ENCODE results near the gene COMMD2. TPM values are rescaled to one million over a fixed set of nuclear protein-coding genes. Genes with fewer than 3 reads are reported as not detected.

COMMD2 gene
- total RNA-seq, 2 experiments from 2014 or later: 27.2 to 48.9 TPM

GRCh38 chr3:149792452-149793270, 40.4 kb upstream of the COMMD2 start, which contains the start of gene ANKUB1:
TSS of gene ANKUB1 (minus strand) at chr3:149792554. CDS start at chr3:149792366, 188 bp downstream.
- Histone ChIP-seq H3K4me2 (ENCODE audit: low read length) (no peak within 1 kb of the TSS), H3K4me1 (ENCODE audit: insufficient read depth, low read length, poor library complexity, severe bottlenecking) (no peaks in the 10 kb centered on the region), H3K27ac (ENCODE audit: low read depth, low read length, poor library complexity, severe bottlenecking) (no peak within 1 kb of the TSS), H3K36me3 (ENCODE audit: insufficient read depth, low read length) (no peaks in the 10 kb centered on the region), H3K9me2 (ENCODE audit: insufficient read depth, low read length) (no peaks in the 10 kb centered on the region), H3K79me2 (ENCODE audit: insufficient read depth, low read depth, low read length) (no peaks in the 10 kb centered on the region), H4K20me1 (ENCODE audit: insufficient read depth, low read length) (no peaks in the 10 kb centered on the region), H2AFZ (ENCODE audit: low read length) (no peak within 1 kb of the TSS), H3K4me3 (ENCODE audit: low read depth, low read length, poor library complexity, severe bottlenecking) (no peak within 1 kb of the TSS), H3K9me3 (ENCODE audit: low read length) (no peaks in the 10 kb centered on the region)
- CTCF ChIA-PET (ENCODE audit: unreplicated experiment): no interaction called here
- POLR2A ChIA-PET: interaction anchor here (0.8 kb wide), 1 partner anchor 9 kb away, joined by 3 read pairs; no protein-coding TSS in a partner anchor
- no TSS peak for BruUV-seq (replicated peaks)
- TF ChIP-seq EZH2phosphoT487 (IDR thresholded peaks at IDR 0.05; ENCODE audit: borderline replicate concordance, low read depth, low read length) (no peak), CTCF (conservative IDR thresholded peaks at IDR 0.05; ENCODE audit: low read length) (no peak)
- DNase-seq (ENCODE audit: low spot score): no peak
- intact Hi-C loops (cut with micrococcal nuclease; ENCODE audit: unreplicated experiment): no loop called here

GRCh38 chr3:149790698-149791097, 38.4 kb upstream of the COMMD2 start:
- H3K4me1 ChIP-seq (ENCODE audit: insufficient read depth, low read length, poor library complexity, severe bottlenecking): no peaks in the 10 kb centered on the region
- no peaks in the 10 kb centered on the region for H3K9me3 ChIP-seq (ENCODE audit: low read length)
- no peaks in the 10 kb centered on the region for H3K79me2 ChIP-seq (ENCODE audit: insufficient read depth, low read depth, low read length)
- no peak overlapping the region for H3K27ac ChIP-seq (ENCODE audit: low read depth, low read length, poor library complexity, severe bottlenecking)
- H2AFZ ChIP-seq (ENCODE audit: low read length): no peak overlapping the region
- H3K36me3 ChIP-seq (ENCODE audit: insufficient read depth, low read length): no peaks in the 10 kb centered on the region
- POLR2A ChIA-PET: no interaction called here
- H3K4me2 ChIP-seq (ENCODE audit: low read length): no peak overlapping the region
- DNase-seq (ENCODE audit: low spot score): no peak
- TF ChIP-seq EZH2phosphoT487 (IDR thresholded peaks at IDR 0.05; ENCODE audit: borderline replicate concordance, low read depth, low read length) (no peak), CTCF (conservative IDR thresholded peaks at IDR 0.05; ENCODE audit: low read length) (no peak)
- no peak overlapping the region for H3K4me3 ChIP-seq (ENCODE audit: low read depth, low read length, poor library complexity, severe bottlenecking)
- no peaks in the 10 kb centered on the region for H4K20me1 ChIP-seq (ENCODE audit: insufficient read depth, low read length)
- BruUV-seq (replicated peaks): no TSS peak
- CTCF ChIA-PET (ENCODE audit: unreplicated experiment): no interaction called here
- H3K9me2 ChIP-seq (ENCODE audit: insufficient read depth, low read length): no peaks in the 10 kb centered on the region
- intact Hi-C loops (cut with micrococcal nuclease; ENCODE audit: unreplicated experiment): no loop called here

GRCh38 chr3:149790268-149790667, 38.0 kb upstream of the COMMD2 start:
- Histone ChIP-seq H4K20me1 (ENCODE audit: insufficient read depth, low read length) (no peaks in the 10 kb centered on the region), H3K9me2 (ENCODE audit: insufficient read depth, low read length) (no peaks in the 10 kb centered on the region), H3K4me3 (ENCODE audit: low read depth, low read length, poor library complexity, severe bottlenecking) (no peak overlapping the region), H2AFZ (ENCODE audit: low read length) (no peak overlapping the region), H3K36me3 (ENCODE audit: insufficient read depth, low read length) (no peaks in the 10 kb centered on the region), H3K4me2 (ENCODE audit: low read length) (no peak overlapping the region), H3K27ac (ENCODE audit: low read depth, low read length, poor library complexity, severe bottlenecking) (no peak overlapping the region), H3K4me1 (ENCODE audit: insufficient read depth, low read length, poor library complexity, severe bottlenecking) (no peaks in the 10 kb centered on the region), H3K79me2 (ENCODE audit: insufficient read depth, low read depth, low read length) (no peaks in the 10 kb centered on the region), H3K9me3 (ENCODE audit: low read length) (no peaks in the 10 kb centered on the region)
- BruUV-seq (replicated peaks): no TSS peak
- intact Hi-C loops (cut with micrococcal nuclease; ENCODE audit: unreplicated experiment): no loop called here
- no peak for DNase-seq (ENCODE audit: low spot score)
- POLR2A ChIA-PET: no interaction called here
- CTCF ChIA-PET (ENCODE audit: unreplicated experiment): no interaction called here
- TF ChIP-seq EZH2phosphoT487 (IDR thresholded peaks at IDR 0.05; ENCODE audit: borderline replicate concordance, low read depth, low read length): no peak
- no peak for TF ChIP-seq CTCF (conservative IDR thresholded peaks at IDR 0.05; ENCODE audit: low read length)

Measured in OCI-LY7 (cell line).